ENCODE measurements around the gene MRPL14. TPM values are rescaled to one million over a fixed set of nuclear protein-coding genes. Genes with fewer than 3 reads are reported as not detected.

MRPL14 gene
- total RNA-seq, 1 experiment from 2014 or later = 87.6 TPM

DNA sequence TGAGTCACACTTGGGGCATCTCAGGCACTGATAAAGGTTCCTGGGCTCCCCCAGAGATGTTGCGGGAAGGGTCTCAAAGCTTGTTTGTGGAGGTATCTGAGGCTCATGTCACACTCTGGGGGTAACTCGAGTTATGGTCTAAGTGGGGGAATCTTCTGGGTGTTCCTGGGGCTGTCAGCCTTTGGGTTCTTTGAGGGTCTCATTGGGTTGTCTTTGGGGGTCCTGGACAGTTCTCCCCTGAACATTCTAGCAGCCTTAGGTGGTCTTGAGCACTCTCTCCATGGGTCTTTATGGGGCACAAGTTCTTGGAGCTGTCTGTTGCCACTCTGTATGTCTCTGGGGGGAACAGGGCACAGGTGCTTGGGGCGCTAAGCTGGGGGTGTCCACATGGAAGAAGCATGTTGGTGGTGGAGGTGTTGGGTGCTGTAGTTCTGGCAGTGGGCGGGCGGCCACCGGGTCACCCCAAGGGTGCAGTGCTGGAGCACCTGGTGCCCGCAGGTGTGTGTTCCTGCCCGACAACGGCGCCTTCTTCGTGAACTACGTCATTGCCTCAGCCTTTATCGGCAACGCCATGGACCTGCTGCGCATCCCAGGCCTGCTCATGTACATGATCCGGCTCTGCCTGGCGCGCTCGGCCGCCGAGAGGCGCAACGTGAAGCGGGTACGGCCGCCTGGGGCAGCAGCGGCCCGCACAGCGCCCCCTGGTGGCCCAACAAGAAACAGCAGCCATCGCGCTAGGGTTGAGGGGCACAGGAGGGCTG lies 24.3 kb upstream of the MRPL14 start:
- no peaks in the 10 kb centered on the region for H3K9me3 Mint-ChIP-seq (ENCODE audit: unreplicated experiment)
- no peak overlapping the region for H3K27ac Mint-ChIP-seq (ENCODE audit: unreplicated experiment)
- TF ChIP-seq, protein P1, sequence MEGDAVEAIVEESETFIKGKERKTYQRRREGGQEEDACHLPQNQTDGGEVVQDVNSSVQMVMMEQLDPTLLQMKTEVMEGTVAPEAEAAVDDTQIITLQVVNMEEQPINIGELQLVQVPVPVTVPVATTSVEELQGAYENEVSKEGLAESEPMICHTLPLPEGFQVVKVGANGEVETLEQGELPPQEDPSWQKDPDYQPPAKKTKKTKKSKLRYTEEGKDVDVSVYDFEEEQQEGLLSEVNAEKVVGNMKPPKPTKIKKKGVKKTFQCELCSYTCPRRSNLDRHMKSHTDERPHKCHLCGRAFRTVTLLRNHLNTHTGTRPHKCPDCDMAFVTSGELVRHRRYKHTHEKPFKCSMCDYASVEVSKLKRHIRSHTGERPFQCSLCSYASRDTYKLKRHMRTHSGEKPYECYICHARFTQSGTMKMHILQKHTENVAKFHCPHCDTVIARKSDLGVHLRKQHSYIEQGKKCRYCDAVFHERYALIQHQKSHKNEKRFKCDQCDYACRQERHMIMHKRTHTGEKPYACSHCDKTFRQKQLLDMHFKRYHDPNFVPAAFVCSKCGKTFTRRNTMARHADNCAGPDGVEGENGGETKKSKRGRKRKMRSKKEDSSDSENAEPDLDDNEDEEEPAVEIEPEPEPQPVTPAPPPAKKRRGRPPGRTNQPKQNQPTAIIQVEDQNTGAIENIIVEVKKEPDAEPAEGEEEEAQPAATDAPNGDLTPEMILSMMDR (IDR thresholded peaks at IDR 0.05; ENCODE audit: insufficient read depth in 1 of 2, low read depth in 1 of 2, low read length in 1 of 2, severe bottlenecking in 1 of 2, unreplicated experiment in 1 of 2) = peak; percentile 70 to 97
- Histone ChIP-seq H3K9me3 (no peaks in the 10 kb centered on the region), H3K36me3 (ENCODE audit: control insufficient read depth, insufficient read depth, low read length) (peaks cover 2% of the 10 kb centered on the region; the same call in 1 of the 2 replicates), H3K4me3 (ENCODE audit: low read depth, low read length) (no peak overlapping the region), H3K4me1 (peaks cover 11% of the 10 kb centered on the region), H3K27me3 (replicated peaks; ENCODE audit: control insufficient read depth, insufficient read depth, low read length) (no peaks in the 10 kb centered on the region)
- peaks cover 6% of the 10 kb centered on the region for H3K4me1 Mint-ChIP-seq (ENCODE audit: low read depth, unreplicated experiment)
- intact Hi-C loops (cut with micrococcal nuclease; ENCODE audit: unreplicated experiment) = no loop called here
- no peaks in the 10 kb centered on the region for H3K27me3 Mint-ChIP-seq (ENCODE audit: insufficient read depth, unreplicated experiment)
- ChIA-PET POLR2A (no interaction called here), CTCF (interaction anchor here (1.0 kb wide), 1 partner anchor 54 kb away, joined by 3 read pairs; no protein-coding TSS in a partner anchor)
- peaks cover 13% of the 10 kb centered on the region for H3K36me3 Mint-ChIP-seq (ENCODE audit: insufficient read depth, unreplicated experiment)
- DNase-seq = peak in 1 of 2 experiments; percentile 53
- no TSS peak for BruUV-seq (replicated peaks)
- no peak overlapping the region for H3K4me3 Mint-ChIP-seq (ENCODE audit: unreplicated experiment)

DNA sequence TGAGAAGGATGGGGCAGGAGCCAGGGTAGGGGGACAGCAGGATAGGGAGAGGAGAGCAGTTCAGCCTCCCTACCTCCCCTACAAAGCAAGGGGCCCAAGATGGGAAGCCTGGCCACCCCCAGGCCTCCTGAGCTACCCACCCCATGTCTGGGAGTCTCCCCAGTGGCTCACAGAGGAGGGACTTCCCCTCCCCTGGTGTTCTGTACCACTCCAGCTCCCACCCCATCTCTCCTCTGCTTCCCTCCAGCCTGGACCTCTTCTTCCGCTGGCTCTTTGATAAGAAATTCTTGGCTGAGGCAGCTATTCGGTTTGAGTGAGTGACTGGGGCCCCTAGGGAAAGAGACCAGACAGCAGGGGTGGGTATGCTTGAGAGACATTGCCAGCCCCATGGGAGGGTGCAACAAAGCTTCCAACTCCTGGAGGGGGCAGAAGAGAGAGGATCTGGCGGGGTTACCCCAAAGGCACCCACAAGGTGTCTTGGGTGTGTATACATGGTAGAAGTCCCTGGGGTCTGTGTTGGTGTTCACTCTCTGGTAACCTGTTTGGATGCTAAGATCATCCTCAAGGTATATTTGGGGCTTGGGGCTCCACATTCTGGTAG lies 23.2 kb upstream of the MRPL14 start:
- Histone ChIP-seq H3K4me3 (ENCODE audit: low read depth, low read length) (no peak overlapping the region), H3K4me1 (no peaks in the 10 kb centered on the region; the same call in 1 of the 2 replicates), H3K27me3 (replicated peaks; ENCODE audit: control insufficient read depth, insufficient read depth, low read length) (no peaks in the 10 kb centered on the region), H3K9me3 (no peaks in the 10 kb centered on the region), H3K36me3 (ENCODE audit: control insufficient read depth, insufficient read depth, low read length) (peaks cover 4% of the 10 kb centered on the region)
- H3K27ac Mint-ChIP-seq (ENCODE audit: unreplicated experiment) = no peak overlapping the region
- no peak overlapping the region for H3K4me3 Mint-ChIP-seq (ENCODE audit: unreplicated experiment)
- peaks cover 13% of the 10 kb centered on the region for H3K36me3 Mint-ChIP-seq (ENCODE audit: insufficient read depth, unreplicated experiment)
- CTCF ChIA-PET = no interaction called here
- DNase-seq = no peak
- H3K27me3 Mint-ChIP-seq (ENCODE audit: insufficient read depth, unreplicated experiment) = no peaks in the 10 kb centered on the region
- TF ChIP-seq, protein P1 (IDR thresholded peaks at IDR 0.05; ENCODE audit: insufficient read depth in 1 of 2, low read depth in 1 of 2, low read length in 1 of 2, severe bottlenecking in 1 of 2, unreplicated experiment in 1 of 2) = no peak
- no peaks in the 10 kb centered on the region for H3K4me1 Mint-ChIP-seq (ENCODE audit: low read depth, unreplicated experiment)
- intact Hi-C loops (cut with micrococcal nuclease; ENCODE audit: unreplicated experiment) = no loop called here
- no peaks in the 10 kb centered on the region for H3K9me3 Mint-ChIP-seq (ENCODE audit: unreplicated experiment)
- BruUV-seq (replicated peaks) = no TSS peak
- POLR2A ChIA-PET = no interaction called here

DNA sequence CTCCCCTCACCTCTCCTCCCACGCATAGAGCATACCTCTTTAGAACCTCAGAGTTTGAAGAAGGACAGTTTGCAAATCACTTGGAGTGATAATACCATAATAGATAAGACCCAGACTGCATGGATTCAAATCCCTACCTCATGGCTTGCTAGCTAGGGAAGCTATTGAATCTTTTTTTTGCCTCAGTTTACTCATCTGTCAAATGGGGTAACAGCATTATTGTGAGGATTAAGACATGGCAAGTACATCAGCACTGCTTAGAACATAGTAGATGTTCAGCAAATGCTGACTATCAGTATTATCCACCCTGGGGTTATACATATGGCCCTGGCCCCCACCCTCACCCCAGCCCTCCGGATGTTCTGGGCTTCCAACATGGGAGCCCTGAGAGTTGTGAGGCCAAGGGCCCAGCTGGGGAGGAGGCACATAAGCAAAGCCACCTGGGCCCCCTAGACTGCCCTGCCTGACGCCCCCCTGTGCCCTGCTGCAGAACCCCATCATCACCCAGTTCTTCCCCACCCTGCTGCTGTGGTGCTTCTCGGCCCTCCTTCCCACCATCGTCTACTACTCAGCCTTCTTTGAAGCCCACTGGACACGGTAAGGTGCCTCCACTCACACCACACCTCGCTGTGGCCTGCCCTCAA lies 22.2 kb upstream of the MRPL14 start:
- intact Hi-C loops (cut with micrococcal nuclease; ENCODE audit: unreplicated experiment) = no loop called here
- Mint-ChIP-seq H3K27ac (ENCODE audit: unreplicated experiment) (no peak overlapping the region), H3K9me3 (ENCODE audit: unreplicated experiment) (no peaks in the 10 kb centered on the region), H3K4me1 (ENCODE audit: low read depth, unreplicated experiment) (no peaks in the 10 kb centered on the region), H3K27me3 (ENCODE audit: insufficient read depth, unreplicated experiment) (no peaks in the 10 kb centered on the region), H3K36me3 (ENCODE audit: insufficient read depth, unreplicated experiment) (peaks cover 13% of the 10 kb centered on the region), H3K4me3 (ENCODE audit: unreplicated experiment) (no peak overlapping the region)
- Histone ChIP-seq H3K4me3 (ENCODE audit: low read depth, low read length) (no peak overlapping the region), H3K27me3 (replicated peaks; ENCODE audit: control insufficient read depth, insufficient read depth, low read length) (no peaks in the 10 kb centered on the region), H3K4me1 (no peaks in the 10 kb centered on the region), H3K36me3 (ENCODE audit: control insufficient read depth, insufficient read depth, low read length) (peaks cover 4% of the 10 kb centered on the region), H3K9me3 (no peaks in the 10 kb centered on the region)
- BruUV-seq (replicated peaks) = no TSS peak
- CTCF ChIA-PET = no interaction called here
- TF ChIP-seq, protein P1 (IDR thresholded peaks at IDR 0.05; ENCODE audit: insufficient read depth in 1 of 2, low read depth in 1 of 2, low read length in 1 of 2, severe bottlenecking in 1 of 2, unreplicated experiment in 1 of 2) = no peak
- POLR2A ChIA-PET = no interaction called here
- no peak for DNase-seq

All from Caco-2 (cell line).